Breast epithelium (tissue), 4 donors: ENCODE measurements around the gene INPP5E. TPM values are rescaled to one million over a fixed set of nuclear protein-coding genes. Genes with fewer than 3 reads are reported as not detected.

Experiments
- DNase-seq, 2 donors: peaks; one replicate each; pipeline ENCODE4 v3.0.0-alpha.2; 2019; ENCODE audit warnings: low spot score in 2 of 2
- H3K27ac ChIP-seq, 2 donors: fragments of 200-600 bp; sonication (generic) in 1 of 2; one replicate each; pipeline ENCODE4 v1.5.1; 2016 to 2019; ENCODE audit warnings: mild to moderate bottlenecking in 1 of 2
- H3K27me3 ChIP-seq, 2 donors: fragments of 200-600 bp; sonication (generic) in 1 of 2; one replicate each; pipeline versions ENCODE4 v1.5.1 to v1.6.0; 2017 to 2019; ENCODE audit warnings: control low read depth in 1 of 2, mild to moderate bottlenecking in 1 of 2
- H3K36me3 ChIP-seq: fragments of 200-600 bp; one replicate; pipeline ENCODE4 v1.5.1; 2019
- H3K4me1 ChIP-seq, 2 donors: fragments of 200-600 bp; sonication (generic); one replicate each; pipeline ENCODE4 v1.5.1; 2016 to 2019; ENCODE audit warnings: control low read depth in 1 of 2
- H3K4me3 ChIP-seq, 3 donors: fragments of 200-600 bp; sonication (generic); 1 replicate in 2 of 3; 2 replicates in 1 of 3; pipeline ENCODE4 v1.5.1; 2016 to 2019; ENCODE audit warnings: mild to moderate bottlenecking in 3 of 3, moderate library complexity in 2 of 3
- H3K9me3 ChIP-seq, 2 donors: fragments of 200-600 bp; sonication (generic) in 1 of 2; one replicate each; pipeline ENCODE4 v1.5.1; 2016 to 2019; ENCODE audit warnings: control low read depth in 1 of 2
- POLR2A ChIP-seq: fragments of 450-650 bp; IDR thresholded peaks from one replicate; pipeline ENCODE4 v1.6.1; 2016; ENCODE audit warnings: antibody characterized with exemption, mild to moderate bottlenecking, moderate library complexity
- POLR2AphosphoS5 ChIP-seq, 3 donors: sonication (generic); formaldehyde crosslinking; IDR thresholded peaks; one replicate each; pipeline ENCODE4 v1.6.1; 2017; ENCODE audit warnings: antibody characterized with exemption in 3 of 3
- intact Hi-C: fragments of 100-400 bp; cut with DNase I; formaldehyde crosslinking; loops from one replicate; pipeline ENCODE4 v1.15.1; 2023; ENCODE audit warnings: low total_unique reads
- total RNA-seq, 3 donors: library from RNA; depleted of rRNA; stranded (reverse); fragments of >200 nt; gene quantifications; one replicate each; pipeline ENCODE4 v1.1.0, GENCODE V29; 2016
- TF ChIP-seq, protein P1 (sequence below), 3 donors: fragments of 450-650 bp; IDR thresholded peaks; one replicate each; pipeline ENCODE4 v1.5.1; 2016 to 2017; ENCODE audit warnings: antibody characterized with exemption in 3 of 3, mild to moderate bottlenecking in 3 of 3, moderate library complexity in 3 of 3

Gene INPP5E
- total RNA-seq, 3 donors from 2014 or later, result 6.2 to 8.5 (median 8.2) TPM

GRCh38 chr9:136392538-136393449 lies 46.9 kb downstream of the INPP5E start:
- no peak for DNase-seq
- no peak overlapping the region for H3K4me3 ChIP-seq
- H3K4me1 ChIP-seq, result no peaks in the 10 kb centered on the region
- intact Hi-C loops, result no loop called here
- H3K27me3 ChIP-seq, result no peaks in the 10 kb centered on the region
- TF ChIP-seq, protein P1, sequence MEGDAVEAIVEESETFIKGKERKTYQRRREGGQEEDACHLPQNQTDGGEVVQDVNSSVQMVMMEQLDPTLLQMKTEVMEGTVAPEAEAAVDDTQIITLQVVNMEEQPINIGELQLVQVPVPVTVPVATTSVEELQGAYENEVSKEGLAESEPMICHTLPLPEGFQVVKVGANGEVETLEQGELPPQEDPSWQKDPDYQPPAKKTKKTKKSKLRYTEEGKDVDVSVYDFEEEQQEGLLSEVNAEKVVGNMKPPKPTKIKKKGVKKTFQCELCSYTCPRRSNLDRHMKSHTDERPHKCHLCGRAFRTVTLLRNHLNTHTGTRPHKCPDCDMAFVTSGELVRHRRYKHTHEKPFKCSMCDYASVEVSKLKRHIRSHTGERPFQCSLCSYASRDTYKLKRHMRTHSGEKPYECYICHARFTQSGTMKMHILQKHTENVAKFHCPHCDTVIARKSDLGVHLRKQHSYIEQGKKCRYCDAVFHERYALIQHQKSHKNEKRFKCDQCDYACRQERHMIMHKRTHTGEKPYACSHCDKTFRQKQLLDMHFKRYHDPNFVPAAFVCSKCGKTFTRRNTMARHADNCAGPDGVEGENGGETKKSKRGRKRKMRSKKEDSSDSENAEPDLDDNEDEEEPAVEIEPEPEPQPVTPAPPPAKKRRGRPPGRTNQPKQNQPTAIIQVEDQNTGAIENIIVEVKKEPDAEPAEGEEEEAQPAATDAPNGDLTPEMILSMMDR (IDR thresholded peaks at IDR 0.05), result no peak
- TF ChIP-seq POLR2A, result no peak
- peaks cover 5% of the 10 kb centered on the region for H3K36me3 ChIP-seq
- no peak overlapping the region for H3K27ac ChIP-seq
- H3K9me3 ChIP-seq, result no peaks in the 10 kb centered on the region

DNA sequence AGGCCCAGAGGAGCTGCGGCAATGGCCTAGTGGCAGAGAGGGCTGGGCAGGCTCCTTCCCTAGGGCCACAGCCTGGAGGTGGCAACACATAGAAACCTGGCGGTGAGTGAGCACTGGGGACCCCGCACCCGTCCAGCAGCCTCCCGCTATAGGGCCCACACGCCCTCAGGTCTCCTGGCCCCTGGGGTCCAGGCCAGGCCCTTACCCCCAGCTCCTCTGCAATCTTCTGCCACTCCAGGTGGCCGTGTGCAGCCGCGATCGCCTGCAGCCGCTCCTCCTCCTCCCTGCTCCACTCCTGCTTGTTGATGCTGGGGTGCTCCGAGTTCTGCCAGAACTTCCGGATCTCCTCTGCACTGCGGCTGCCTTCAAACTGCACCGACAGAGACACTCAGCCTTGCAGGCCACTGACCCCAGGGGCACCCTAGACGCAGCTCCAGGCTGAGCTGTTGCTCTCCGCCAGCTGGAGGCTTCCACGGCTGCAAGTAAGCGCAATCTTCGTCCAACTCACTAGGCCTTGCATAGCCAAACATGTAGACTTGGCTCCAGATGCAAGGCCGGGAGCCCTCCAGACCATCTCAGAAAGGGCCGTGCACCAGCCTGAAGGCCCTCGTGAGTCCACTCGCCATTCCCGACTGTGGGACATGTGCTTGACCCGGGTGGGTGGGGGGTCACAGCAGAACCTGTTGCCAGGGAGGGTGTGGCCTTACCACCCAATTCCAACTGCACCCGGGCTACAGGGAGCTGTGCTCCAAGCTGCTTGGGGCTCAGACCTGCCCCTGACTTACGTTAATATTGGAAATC lies 47.7 kb downstream of the INPP5E start:
- TF ChIP-seq POLR2AphosphoS5 (IDR thresholded peaks at IDR 0.05) (no peak), POLR2A (no peak)
- TF ChIP-seq, protein P1 (IDR thresholded peaks at IDR 0.05), result no peak
- Histone ChIP-seq H3K4me3 (no peak overlapping the region), H3K27me3 (no peaks in the 10 kb centered on the region), H3K36me3 (peaks cover 5% of the 10 kb centered on the region), H3K27ac (no peak overlapping the region), H3K9me3 (no peaks in the 10 kb centered on the region), H3K4me1 (no peaks in the 10 kb centered on the region)
- no peak for DNase-seq
- intact Hi-C loops, result no loop called here

DNA sequence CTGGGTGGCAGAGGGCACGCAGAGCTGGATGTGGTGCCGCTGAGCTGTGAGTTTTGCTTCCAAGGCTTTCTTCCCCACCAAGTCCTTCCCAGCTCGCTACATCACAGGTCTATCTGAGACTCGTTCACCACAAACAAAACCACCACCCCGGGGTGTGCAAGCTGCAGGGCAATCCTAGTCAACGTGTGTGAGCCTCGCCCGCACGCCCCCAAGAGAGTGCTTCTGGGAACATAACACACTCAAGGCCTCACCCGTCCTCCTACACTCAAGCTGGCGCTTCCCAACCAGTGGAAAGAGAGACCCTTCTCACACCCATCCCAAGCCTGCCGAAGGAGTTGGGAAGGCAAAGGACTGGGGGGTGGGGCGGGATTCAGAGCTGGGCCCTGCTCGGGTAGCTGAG lies 50.2 kb downstream of the INPP5E start:
- intact Hi-C loops, result no loop called here
- no peaks in the 10 kb centered on the region for H3K27me3 ChIP-seq
- no peak for DNase-seq
- H3K4me1 ChIP-seq, result no peaks in the 10 kb centered on the region
- no peak overlapping the region for H3K27ac ChIP-seq
- H3K36me3 ChIP-seq, result peaks cover 5% of the 10 kb centered on the region
- TF ChIP-seq, protein P1 (IDR thresholded peaks at IDR 0.05), result no peak
- no peak overlapping the region for H3K4me3 ChIP-seq
- no peaks in the 10 kb centered on the region for H3K9me3 ChIP-seq

DNA sequence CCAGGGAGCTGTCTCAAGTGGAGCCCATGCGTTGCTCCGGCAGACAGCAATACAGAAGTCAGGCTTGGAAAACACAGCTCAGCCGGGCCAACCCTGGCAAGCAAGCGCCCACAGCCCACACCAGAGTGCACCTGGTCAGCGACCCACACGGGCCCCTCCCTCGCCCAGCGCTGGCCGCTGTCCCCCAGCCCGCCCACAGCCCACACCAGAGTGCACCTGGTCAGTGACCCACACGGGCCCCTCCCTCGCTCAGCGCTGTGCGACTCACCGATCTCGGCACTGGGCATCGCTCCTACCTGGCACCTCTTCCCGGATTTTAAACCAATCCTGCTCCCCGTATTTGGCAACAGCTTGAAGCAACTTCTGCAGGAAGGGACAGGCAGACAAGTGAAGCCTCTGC lies 52.4 kb downstream of the INPP5E start:
- no peak overlapping the region for H3K27ac ChIP-seq
- H3K9me3 ChIP-seq, result no peaks in the 10 kb centered on the region
- TF ChIP-seq, protein P1 (IDR thresholded peaks at IDR 0.05), result no peak
- TF ChIP-seq POLR2AphosphoS5 (IDR thresholded peaks at IDR 0.05), result no peak
- no peak for TF ChIP-seq POLR2A
- no peaks in the 10 kb centered on the region for H3K27me3 ChIP-seq
- intact Hi-C loops, result no loop called here
- no peak for DNase-seq
- H3K4me3 ChIP-seq, result no peak overlapping the region
- no peaks in the 10 kb centered on the region for H3K4me1 ChIP-seq
- H3K36me3 ChIP-seq, result peaks cover 5% of the 10 kb centered on the region

GRCh38 chr9:136386018-136386417 lies 53.6 kb downstream of the INPP5E start:
- intact Hi-C loops, result no loop called here
- Histone ChIP-seq H3K36me3 (no peaks in the 10 kb centered on the region), H3K9me3 (no peaks in the 10 kb centered on the region), H3K27me3 (no peaks in the 10 kb centered on the region), H3K4me1 (no peaks in the 10 kb centered on the region), H3K27ac (no peak overlapping the region), H3K4me3 (no peak overlapping the region)
- DNase-seq, result no peak
- TF ChIP-seq POLR2A, result no peak
- TF ChIP-seq, protein P1 (IDR thresholded peaks at IDR 0.05), result no peak
- TF ChIP-seq POLR2AphosphoS5 (IDR thresholded peaks at IDR 0.05), result no peak
